Activated T-cell treated with anti-CD3 and anti-CD28 coated beads for 24 hours (primary cell): ENCODE measurements around the gene DDX24.
"Not testable (repeated sequence)": the region's sequence is repeated elsewhere in the genome, so short reads cannot be mapped to it uniquely, and the experiment has no call there.

ENCODE experiments used
- DNase-seq: peaks from one replicate; pipeline ENCODE4 v3.0.0-alpha.2; 2020; ENCODE audit warnings: low read depth

Gene DDX24

GRCh38 chr14:94081386-94081820, 401 bp upstream of the DDX24 start:
- no peak for DNase-seq

GRCh38 chr14:94079891-94080620, 946 bp downstream of the DDX24 start:
- no peak for DNase-seq

- DNase-seq, result no peak
These were observed 3.2 kb downstream of the DDX24 start for GRCh38 chr14:94077823-94078222.

GRCh38 chr14:94077111-94077821, 3.7 kb downstream of the DDX24 start:
- no peak for DNase-seq

- DNase-seq, result no peak
These were observed 6.0 kb downstream of the DDX24 start for GRCh38 chr14:94075008-94075407.

- no peak for DNase-seq
These were observed 6.5 kb downstream of the DDX24 start for GRCh38 chr14:94074534-94074933.

GRCh38 chr14:94072076-94072475, 8.9 kb downstream of the DDX24 start:
- not testable (repeated sequence) for DNase-seq

GRCh38 chr14:94066089-94066676, 14.8 kb downstream of the DDX24 start:
- no peak for DNase-seq

GRCh38 chr14:94062344-94062940, 18.6 kb downstream of the DDX24 start:
- no peak for DNase-seq

GRCh38 chr14:94059998-94060397, 21.0 kb downstream of the DDX24 start:
- no peak for DNase-seq

- DNase-seq, result no peak
These were observed 22.3 kb downstream of the DDX24 start for GRCh38 chr14:94058674-94059138.

- DNase-seq, result no peak
These were observed 22.8 kb downstream of the DDX24 start for GRCh38 chr14:94058128-94058673.

GRCh38 chr14:94056579-94057308, 24.3 kb downstream of the DDX24 start:
- no peak for DNase-seq

- DNase-seq, result no peak
These were observed 26.1 kb downstream of the DDX24 start for GRCh38 chr14:94054936-94055335.

GRCh38 chr14:94054401-94054800, 26.6 kb downstream of the DDX24 start:
- DNase-seq, result no peak

- no peak for DNase-seq
These were observed 28.3 kb downstream of the DDX24 start for GRCh38 chr14:94052662-94053061.

- no peak for DNase-seq
These were observed 28.8 kb downstream of the DDX24 start for GRCh38 chr14:94052199-94052598.

- no peak for DNase-seq
These were observed 29.2 kb downstream of the DDX24 start for GRCh38 chr14:94051779-94052178.

- DNase-seq, result no peak
These were observed 29.9 kb downstream of the DDX24 start for GRCh38 chr14:94051115-94051514.

- no peak for DNase-seq
These were observed 30.6 kb downstream of the DDX24 start for GRCh38 chr14:94050231-94050880.

- no peak for DNase-seq
These were observed 31.4 kb downstream of the DDX24 start for GRCh38 chr14:94049625-94050023.
